NCI-H2171 treated with DMSO at 0.1 percent for 48 hours (cell line): ENCODE data around the gene ADGRE2.
"Not testable (repeated sequence)": the region's sequence is repeated elsewhere in the genome, so short reads cannot be mapped to it uniquely, and the experiment has no call there.

Source experiments
- DNase-seq: peaks from one replicate; lab custom pipeline; 2025; lab: John Stamatoyannopoulos, UW

The ADGRE2 gene

GRCh38 chr19:14778110-14778845 is at the start of gene ADGRE2:
Gene ADGRE2, minus strand, starts transcription at chr19:14778560. Its CDS starts 1,804 bp downstream, at chr19:14776756.
- DNase-seq, result not testable (repeated sequence)

- no peak for DNase-seq
Observed at GRCh38 chr19:14826006-14826405, 47.6 kb upstream of the ADGRE2 start.

GRCh38 chr19:14821937-14822336 is 43.6 kb upstream of the ADGRE2 start:
- no peak for DNase-seq

- no peak for DNase-seq
Observed at GRCh38 chr19:14818588-14818987, 40.2 kb upstream of the ADGRE2 start.

GRCh38 chr19:14817052-14817451 is 38.7 kb upstream of the ADGRE2 start:
- DNase-seq, result no peak

GRCh38 chr19:14814982-14815652 is 36.8 kb upstream of the ADGRE2 start:
- DNase-seq, result no peak

GRCh38 chr19:14809272-14810057 is 31.1 kb upstream of the ADGRE2 start:
- DNase-seq, result no peak

- DNase-seq, result no peak
Observed at GRCh38 chr19:14804765-14805164, 26.4 kb upstream of the ADGRE2 start.

GRCh38 chr19:14798760-14799159 is 20.4 kb upstream of the ADGRE2 start:
- no peak for DNase-seq

GRCh38 chr19:14796021-14796420 is 17.7 kb upstream of the ADGRE2 start:
- no peak for DNase-seq

GRCh38 chr19:14795078-14795721 is 16.8 kb upstream of the ADGRE2 start:
- no peak for DNase-seq

GRCh38 chr19:14792250-14792649 is 13.9 kb upstream of the ADGRE2 start:
- DNase-seq, result not testable (repeated sequence)

- DNase-seq, result no peak
Observed at GRCh38 chr19:14786421-14786851, 8.1 kb upstream of the ADGRE2 start.

- peak; percentile 15 for DNase-seq
Observed at GRCh38 chr19:14785102-14785793, 6.9 kb upstream of the ADGRE2 start.

- not testable (repeated sequence) for DNase-seq
Observed at GRCh38 chr19:14784730-14785101, 6.4 kb upstream of the ADGRE2 start.

GRCh38 chr19:14783410-14783998 is 5.1 kb upstream of the ADGRE2 start:
- not testable (repeated sequence) for DNase-seq

GRCh38 chr19:14782626-14783409 is 4.5 kb upstream of the ADGRE2 start:
- DNase-seq, result no peak

GRCh38 chr19:14781713-14782536 is 3.6 kb upstream of the ADGRE2 start:
- DNase-seq, result not testable (repeated sequence)

GRCh38 chr19:14780622-14781225 is 2.4 kb upstream of the ADGRE2 start:
- DNase-seq, result not testable (repeated sequence)
